Stimulated activated naive CD8-positive, alpha-beta T cell treated with anti-CD3 and anti-CD28 coated beads, Interleukin-15, Interleukin-2, amounts not matched to agents 100 ng/mL and 50 ng/mL, for 24 hours (primary cell): Measurements from ENCODE around the gene CABLES1.

Experiments
- H3K27ac Mint-ChIP-seq: one replicate; pipeline ENCODE4 v1.8.0; 2021; ENCODE audit warnings: mild to moderate bottlenecking, mixed read lengths
- H3K27me3 Mint-ChIP-seq: one replicate; pipeline ENCODE4 v1.8.0; 2021; ENCODE audit warnings: mixed read lengths
- H3K36me3 Mint-ChIP-seq: one replicate; pipeline ENCODE4 v1.8.0; 2021; ENCODE audit warnings: low read depth, mixed read lengths
- H3K4me1 Mint-ChIP-seq: one replicate; pipeline ENCODE4 v1.8.0; 2021; ENCODE audit warnings: low read depth, mixed read lengths
- H3K4me3 Mint-ChIP-seq: one replicate; pipeline ENCODE4 v1.8.0; 2021; ENCODE audit warnings: mild to moderate bottlenecking, mixed read lengths
- H3K9me3 Mint-ChIP-seq: one replicate; pipeline ENCODE4 v1.8.0; 2021; ENCODE audit warnings: mixed read lengths

CABLES1 gene

DNA sequence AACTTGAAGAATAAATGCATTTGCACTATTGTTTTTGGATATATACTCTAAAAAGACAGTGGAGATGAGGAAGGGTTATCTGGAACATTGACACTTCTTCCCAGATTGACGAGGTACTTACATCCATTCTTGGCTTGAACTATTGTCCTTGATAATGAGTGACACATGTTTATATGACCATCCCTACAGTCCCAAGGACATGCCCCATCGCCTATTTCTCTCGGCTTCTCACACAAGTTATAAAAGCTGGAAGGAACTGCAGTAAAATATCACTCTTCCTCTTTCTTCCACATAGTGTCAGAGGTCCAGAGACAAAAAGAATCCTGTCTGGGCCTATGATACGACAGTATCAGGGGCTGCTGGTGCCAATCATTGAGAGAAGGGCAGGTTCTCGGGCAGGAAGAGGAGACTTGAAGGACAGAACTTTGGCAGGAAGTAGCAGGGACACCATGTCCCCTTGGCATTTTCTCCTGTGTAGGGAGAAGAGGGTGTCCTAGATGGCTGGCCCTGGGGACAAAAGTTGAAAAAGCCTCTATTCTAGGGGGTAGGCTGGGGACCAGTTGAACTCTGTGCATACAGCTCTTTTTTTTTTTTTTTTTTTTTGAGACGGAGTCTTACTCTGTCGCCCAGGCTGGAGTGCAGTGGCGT, 5.8 kb upstream of the CABLES1 start:
- no peak overlapping the region for H3K4me3 Mint-ChIP-seq
- no peaks in the 10 kb centered on the region for H3K36me3 Mint-ChIP-seq
- H3K4me1 Mint-ChIP-seq = peaks cover 11% of the 10 kb centered on the region
- no peaks in the 10 kb centered on the region for H3K9me3 Mint-ChIP-seq
- H3K27ac Mint-ChIP-seq = no peak overlapping the region
- peaks cover 17% of the 10 kb centered on the region for H3K27me3 Mint-ChIP-seq

DNA sequence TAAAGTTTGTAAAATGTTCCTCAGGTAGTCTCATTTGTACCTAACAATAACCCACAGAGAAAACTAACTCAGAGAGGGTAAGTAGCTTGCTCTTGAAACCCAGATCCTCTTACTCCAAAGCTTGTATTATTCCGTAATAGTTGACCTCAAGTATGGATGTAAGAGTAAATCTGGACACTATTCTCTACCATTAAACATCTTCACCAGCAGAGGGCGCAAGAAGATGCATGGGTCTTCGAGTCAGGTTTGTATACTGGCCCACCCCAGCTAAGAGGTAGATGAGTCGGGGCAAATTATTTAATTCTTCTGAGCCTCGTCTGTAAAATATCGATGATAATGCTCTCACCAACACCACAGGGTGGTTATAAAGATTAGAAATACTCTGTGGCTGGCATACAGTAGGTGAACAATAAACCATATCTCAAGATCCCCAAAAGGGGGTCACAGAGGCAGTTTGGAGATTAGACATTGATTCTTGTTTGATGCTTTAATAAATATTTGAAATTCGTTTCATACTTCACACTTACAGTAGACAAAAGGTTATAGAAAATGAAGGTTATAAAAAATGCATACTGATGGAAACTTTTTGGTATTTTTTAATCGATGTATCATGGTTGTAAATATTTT, 3.5 kb upstream of the CABLES1 start:
- Mint-ChIP-seq H3K27me3 (peaks cover 28% of the 10 kb centered on the region), H3K36me3 (no peaks in the 10 kb centered on the region), H3K4me3 (no peak overlapping the region), H3K9me3 (no peaks in the 10 kb centered on the region), H3K27ac (no peak overlapping the region), H3K4me1 (peaks cover 20% of the 10 kb centered on the region)

DNA sequence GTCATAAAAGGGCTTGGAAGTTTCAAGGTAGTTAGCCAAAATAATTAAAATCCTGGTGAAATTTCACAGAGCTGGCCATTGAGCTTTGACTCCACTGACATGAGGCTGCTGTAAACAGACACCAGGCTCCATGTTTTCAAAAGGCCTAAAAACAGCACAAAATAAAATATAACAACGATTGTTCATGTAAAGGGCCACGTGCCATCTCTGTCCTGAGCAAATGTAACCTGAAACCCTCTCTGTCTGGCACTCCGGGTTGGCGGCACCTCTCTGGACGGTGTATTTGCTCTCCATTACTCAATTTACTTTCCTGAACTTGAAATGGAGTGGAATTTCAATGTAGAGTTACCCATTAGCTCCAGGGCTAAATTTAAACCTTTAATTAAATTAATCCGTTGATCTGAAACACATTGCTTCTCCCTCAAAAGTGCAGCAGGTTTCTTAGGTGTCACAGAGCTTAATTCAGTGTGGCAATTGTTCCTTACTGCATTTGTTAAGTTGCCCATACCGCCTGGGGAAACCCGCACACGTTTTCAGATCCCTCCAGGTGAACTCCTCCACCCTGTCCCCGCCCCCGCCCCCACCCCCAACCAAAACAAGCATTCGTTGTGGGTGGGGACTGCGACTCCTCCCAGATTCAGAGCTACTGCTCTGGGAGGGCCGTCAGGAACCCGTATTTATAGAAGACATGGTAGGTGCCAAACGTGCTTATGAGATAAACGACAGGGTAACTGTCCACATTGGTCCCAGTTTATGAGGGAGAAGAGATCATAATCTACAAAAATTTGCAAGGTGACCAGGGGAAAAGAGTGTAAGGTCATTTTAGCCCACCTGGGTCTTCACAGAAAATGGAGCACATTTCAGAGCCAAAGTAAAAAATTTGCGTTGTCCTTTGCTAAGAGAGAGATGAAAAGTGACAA, 1.2 kb upstream of the CABLES1 start:
- Mint-ChIP-seq H3K36me3 (peaks cover 3% of the 10 kb centered on the region), H3K27me3 (peaks cover 48% of the 10 kb centered on the region), H3K4me1 (peaks cover 25% of the 10 kb centered on the region), H3K4me3 (peak overlapping the region; percentile 82), H3K27ac (peak overlapping the region; percentile 83), H3K9me3 (no peaks in the 10 kb centered on the region)

DNA sequence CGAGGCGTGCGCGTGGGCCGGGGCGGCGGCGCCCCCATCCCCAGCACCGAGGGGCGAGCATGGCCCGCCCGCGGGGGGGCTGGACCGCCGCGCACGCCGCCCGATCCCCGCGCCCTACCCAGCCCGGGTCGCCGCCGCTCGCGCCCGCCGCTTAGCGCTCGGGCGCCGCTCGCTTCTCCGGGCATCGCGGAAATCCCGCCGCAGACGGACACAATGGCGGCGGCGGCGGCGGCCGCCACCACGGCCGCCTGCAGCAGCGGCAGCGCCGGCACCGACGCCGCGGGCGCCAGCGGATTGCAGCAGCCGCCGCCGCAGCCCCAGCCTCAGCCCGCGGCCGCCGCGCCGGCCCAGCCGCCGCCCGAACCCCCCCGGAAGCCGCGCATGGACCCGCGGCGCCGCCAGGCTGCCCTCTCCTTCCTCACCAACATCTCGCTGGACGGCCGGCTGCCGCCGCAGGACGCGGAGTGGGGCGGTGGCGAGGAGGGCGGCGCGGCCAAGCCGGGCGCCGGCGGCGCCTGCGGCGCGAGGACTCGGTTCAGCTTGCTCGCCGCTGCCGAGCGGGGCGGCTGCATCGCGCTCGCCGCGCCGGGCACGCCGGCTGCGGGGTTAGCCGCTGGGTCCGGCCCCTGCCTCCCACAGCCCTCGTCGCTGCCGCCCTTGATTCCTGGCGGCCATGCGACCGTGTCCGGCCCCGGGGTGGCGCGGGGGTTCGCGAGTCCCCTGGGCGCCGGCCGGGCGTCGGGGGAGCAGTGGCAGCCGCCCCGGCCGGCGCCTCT, 453 bp downstream of the CABLES1 start:
- Mint-ChIP-seq H3K4me1 (peaks cover 25% of the 10 kb centered on the region), H3K36me3 (peaks cover 6% of the 10 kb centered on the region), H3K27ac (no peak overlapping the region), H3K4me3 (no peak overlapping the region), H3K9me3 (no peaks in the 10 kb centered on the region), H3K27me3 (peaks cover 51% of the 10 kb centered on the region)

DNA sequence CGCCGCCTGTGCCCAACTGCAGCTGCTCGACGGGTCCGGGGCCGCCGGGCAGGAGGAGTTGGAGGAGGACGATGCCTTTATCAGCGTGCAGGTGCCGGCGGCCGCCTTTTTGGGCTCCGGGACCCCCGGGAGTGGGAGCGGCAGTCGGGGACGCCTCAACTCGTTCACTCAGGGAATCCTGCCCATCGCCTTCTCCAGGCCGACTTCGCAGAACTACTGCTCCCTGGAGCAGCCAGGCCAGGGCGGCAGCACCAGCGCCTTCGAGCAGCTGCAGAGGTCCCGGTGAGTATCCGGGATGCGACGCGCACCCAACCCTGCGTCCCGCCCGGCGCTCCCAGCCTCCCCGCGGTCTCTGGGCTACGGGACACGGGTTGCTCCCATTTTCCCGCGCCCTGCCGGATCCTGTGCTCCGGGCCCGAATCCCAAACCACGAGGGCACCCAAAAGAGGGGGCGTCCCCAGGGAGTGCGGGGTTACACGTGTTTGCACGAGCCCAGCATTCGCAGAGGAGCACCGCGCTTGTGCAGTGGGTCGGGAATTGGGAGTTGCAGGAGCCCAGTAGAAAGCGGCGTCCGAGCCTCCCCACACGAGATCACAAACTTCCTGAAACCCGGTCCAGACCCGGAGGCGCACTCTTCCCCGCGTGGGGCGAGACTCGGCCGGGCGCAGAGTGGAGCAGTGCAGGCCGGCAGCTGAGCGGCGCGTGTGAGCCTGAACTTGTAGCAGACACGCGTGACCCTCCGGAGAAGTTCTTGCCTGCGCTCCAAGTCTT, 1.2 kb downstream of the CABLES1 start:
- Mint-ChIP-seq H3K9me3 (no peaks in the 10 kb centered on the region), H3K36me3 (peaks cover 6% of the 10 kb centered on the region), H3K27ac (peak overlapping the region; percentile 63), H3K4me3 (peak overlapping the region; percentile 77), H3K4me1 (peaks cover 25% of the 10 kb centered on the region), H3K27me3 (peaks cover 51% of the 10 kb centered on the region)

DNA sequence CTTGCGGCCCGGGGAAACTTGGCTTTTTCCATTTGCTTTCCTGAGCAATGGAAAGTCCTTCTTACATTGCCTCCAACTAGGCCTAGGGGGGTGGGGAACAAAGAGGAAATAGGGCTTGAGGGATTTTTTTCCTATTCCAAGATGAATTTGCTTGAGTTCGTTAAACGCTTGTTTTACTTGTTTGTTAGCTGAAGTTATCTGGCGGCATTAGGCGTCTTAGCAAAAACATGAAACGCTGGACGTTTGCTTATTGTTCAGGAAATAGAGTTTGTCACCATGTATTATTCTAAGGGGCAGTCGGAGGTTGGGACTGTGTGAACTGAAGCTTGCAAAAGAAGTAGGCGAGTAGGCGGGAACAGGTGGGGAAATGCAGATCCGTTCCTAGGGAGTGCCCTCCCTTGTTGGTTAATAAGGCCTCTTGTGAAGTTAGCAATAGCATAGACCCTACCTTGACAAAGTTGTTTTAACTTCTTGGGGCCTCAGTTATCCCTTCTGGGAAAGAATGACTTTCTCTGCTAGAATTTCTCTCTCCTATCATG, 1.9 kb downstream of the CABLES1 start:
- H3K4me1 Mint-ChIP-seq = peaks cover 21% of the 10 kb centered on the region
- H3K27me3 Mint-ChIP-seq = peaks cover 46% of the 10 kb centered on the region

DNA sequence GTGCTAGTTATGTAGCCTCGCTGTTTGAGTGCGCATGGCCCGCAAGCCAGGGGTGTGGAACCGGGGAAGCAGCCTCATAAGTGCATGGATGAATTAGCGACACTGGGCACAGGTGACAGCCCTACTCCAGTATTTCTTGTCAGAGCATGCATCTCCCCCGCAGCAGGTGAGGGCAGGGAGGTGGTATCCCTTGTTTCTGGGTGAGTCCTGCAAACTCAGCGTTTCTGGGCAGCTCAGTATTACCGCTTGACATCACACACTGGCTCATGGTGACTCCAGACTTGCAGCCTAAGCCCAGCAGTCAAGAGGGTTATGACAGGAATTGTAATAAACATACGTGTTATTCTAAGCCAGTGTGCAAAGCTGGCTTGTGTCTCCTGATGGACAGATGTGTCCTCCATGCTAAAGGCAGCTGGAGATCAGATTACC, 2.5 kb downstream of the CABLES1 start:
- H3K4me1 Mint-ChIP-seq = peaks cover 26% of the 10 kb centered on the region
- peaks cover 42% of the 10 kb centered on the region for H3K27me3 Mint-ChIP-seq
- H3K36me3 Mint-ChIP-seq = peaks cover 6% of the 10 kb centered on the region
- no peaks in the 10 kb centered on the region for H3K9me3 Mint-ChIP-seq
- no peak overlapping the region for H3K27ac Mint-ChIP-seq
- H3K4me3 Mint-ChIP-seq = peak overlapping the region; percentile 77

More for the DNA sequence above, 1.9 kb downstream of the CABLES1 start:
- Mint-ChIP-seq H3K36me3 (peaks cover 6% of the 10 kb centered on the region), H3K4me3 (peak overlapping the region; percentile 77), H3K9me3 (no peaks in the 10 kb centered on the region), H3K27ac (peak overlapping the region; percentile 63)

DNA sequence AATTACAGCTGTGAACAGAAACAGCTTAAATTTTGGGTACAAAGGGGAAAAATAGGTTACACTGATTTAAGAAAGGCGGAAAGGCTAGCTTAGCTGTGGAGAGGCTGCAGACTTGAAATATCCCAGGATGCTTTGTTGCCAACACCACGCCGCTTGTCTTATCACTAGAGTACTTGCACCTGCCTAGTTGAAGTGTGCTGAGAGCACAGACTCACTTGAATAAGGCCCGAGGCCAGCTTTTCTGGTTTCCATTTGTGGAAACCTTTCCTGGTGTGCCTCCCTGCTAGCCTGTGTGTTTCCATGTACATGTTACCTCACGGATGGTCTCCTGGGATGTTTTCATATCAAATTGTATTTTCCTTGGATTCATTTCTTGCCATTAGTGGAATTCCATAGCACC, 3.2 kb downstream of the CABLES1 start:
- H3K36me3 Mint-ChIP-seq = peaks cover 6% of the 10 kb centered on the region
- H3K4me3 Mint-ChIP-seq = no peak overlapping the region
- H3K4me1 Mint-ChIP-seq = peaks cover 32% of the 10 kb centered on the region
- H3K27ac Mint-ChIP-seq = no peak overlapping the region
- H3K9me3 Mint-ChIP-seq = no peaks in the 10 kb centered on the region
- peaks cover 42% of the 10 kb centered on the region for H3K27me3 Mint-ChIP-seq

DNA sequence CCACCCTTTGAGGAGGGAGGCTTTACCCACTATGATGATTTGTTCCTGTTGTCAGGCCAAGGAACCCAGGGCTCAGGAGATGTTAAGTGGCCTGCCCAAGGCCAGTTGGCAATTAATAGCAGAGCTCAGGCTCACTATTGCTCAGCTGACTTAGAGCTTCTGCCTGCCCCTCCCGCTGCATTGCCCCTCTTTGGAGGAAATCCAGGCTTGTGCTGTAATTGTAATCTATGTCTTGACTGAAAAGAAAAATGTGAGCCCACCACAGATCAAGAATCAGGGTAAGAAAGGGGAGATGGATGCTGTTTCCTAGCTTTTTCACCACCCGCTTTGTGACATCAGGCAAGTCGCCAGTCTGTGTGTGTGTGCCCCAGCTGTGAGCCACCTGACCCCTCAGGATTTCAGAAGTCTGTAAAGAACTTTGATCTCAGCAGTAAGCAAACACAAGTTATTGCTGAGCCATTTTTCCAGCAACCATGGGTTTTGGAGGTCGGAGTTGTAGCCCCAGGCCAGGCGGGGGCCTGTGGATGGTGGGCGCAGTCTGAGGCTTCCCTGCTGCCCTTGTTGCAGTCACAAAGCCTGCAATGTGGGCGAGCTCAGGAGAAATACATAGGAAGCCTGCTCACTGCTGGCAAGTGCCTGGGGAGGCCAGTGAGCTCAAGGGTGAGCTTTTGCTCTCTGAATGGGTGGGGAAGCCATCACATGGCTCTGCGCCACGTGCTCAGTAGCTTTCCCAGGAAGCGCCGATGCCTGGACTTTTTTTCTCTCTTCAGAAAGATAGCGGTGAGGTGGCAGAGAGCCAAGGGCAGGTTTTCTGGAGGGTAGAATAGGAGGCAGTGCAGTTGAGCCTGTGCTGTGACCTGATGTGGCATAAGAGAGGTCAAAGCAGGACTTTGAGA, 6.1 kb downstream of the CABLES1 start:
- no peaks in the 10 kb centered on the region for H3K9me3 Mint-ChIP-seq
- peaks cover 6% of the 10 kb centered on the region for H3K36me3 Mint-ChIP-seq
- peaks cover 25% of the 10 kb centered on the region for H3K27me3 Mint-ChIP-seq

DNA sequence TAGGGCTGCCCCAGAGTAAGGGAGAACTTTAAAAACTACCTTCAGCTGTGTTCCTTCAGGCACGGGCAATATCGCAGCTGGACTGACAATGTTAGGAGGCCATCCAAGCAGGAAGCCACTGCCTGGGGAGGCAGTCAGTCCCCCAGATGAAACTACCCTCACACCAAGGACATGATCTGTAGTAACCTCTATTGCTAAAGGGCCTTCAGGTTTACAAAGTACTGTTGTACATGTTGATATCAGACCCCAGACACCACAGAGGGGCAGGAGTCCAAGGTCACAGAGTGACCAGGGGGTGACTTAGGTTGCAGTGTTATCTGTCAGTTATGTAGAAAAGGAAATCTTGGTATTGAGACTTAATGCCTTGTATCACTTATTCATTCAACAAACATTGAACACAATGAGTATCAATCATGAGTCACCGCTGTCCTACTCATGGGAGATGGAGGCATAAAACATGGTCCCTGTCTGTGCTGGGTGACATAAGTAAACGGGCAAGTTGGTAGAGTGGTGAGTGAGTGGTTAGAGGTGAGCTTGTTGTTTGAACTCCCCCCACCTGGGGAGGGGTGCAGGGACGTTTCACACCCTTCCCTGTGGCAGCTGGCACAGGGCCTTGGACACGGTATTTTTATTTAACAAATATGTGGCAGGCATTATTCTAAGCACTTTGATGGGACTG, 7.1 kb downstream of the CABLES1 start:
- peaks cover 24% of the 10 kb centered on the region for H3K4me1 Mint-ChIP-seq
- H3K27ac Mint-ChIP-seq = no peak overlapping the region
- H3K4me3 Mint-ChIP-seq = no peak overlapping the region
- H3K27me3 Mint-ChIP-seq = peaks cover 17% of the 10 kb centered on the region
- H3K9me3 Mint-ChIP-seq = no peaks in the 10 kb centered on the region
- peaks cover 3% of the 10 kb centered on the region for H3K36me3 Mint-ChIP-seq

More for the DNA sequence above, 6.1 kb downstream of the CABLES1 start:
- Mint-ChIP-seq H3K27ac (no peak overlapping the region), H3K4me1 (peaks cover 32% of the 10 kb centered on the region), H3K4me3 (no peak overlapping the region)

DNA sequence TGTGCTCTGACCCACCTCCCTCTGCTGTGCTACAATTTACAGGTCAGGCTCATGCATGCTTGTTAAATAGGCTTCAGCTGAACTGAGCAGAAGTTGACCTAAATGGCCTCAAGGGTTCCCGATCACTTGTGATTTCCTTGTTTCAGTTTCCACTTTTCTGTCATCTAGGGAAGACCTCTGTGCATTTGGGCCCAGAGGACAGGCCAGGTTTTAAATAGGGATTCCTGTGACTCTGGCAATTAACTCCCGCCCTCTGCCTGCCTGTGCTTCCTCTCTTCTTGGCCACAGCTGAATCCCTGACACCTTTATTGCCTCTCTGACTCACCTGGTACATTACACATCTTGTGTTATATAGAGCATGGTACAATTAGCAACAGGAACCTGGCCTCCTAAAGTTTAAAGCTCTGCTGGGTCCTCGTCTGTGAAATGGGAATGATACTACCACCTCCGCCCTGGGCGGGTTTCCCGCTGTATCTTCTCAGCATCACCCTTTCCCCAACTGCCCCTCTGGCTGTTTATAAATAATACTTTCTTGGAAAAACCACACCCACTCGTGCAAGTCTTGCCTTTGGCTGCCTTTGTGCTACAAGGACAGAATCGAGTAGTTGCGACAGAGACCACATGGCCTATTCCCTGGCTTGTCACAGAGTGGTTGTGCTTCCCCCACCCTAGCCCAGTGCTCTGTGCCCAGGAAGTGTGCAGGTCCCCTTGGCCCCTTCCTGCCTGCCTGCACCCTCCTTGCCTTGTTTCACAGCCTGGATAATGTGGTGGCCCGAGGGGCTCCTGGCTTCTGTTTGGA, 7.9 kb downstream of the CABLES1 start:
- Mint-ChIP-seq H3K27ac (no peak overlapping the region), H3K27me3 (peaks cover 8% of the 10 kb centered on the region), H3K9me3 (no peaks in the 10 kb centered on the region), H3K4me1 (peaks cover 24% of the 10 kb centered on the region), H3K4me3 (no peak overlapping the region), H3K36me3 (peaks cover 3% of the 10 kb centered on the region)

DNA sequence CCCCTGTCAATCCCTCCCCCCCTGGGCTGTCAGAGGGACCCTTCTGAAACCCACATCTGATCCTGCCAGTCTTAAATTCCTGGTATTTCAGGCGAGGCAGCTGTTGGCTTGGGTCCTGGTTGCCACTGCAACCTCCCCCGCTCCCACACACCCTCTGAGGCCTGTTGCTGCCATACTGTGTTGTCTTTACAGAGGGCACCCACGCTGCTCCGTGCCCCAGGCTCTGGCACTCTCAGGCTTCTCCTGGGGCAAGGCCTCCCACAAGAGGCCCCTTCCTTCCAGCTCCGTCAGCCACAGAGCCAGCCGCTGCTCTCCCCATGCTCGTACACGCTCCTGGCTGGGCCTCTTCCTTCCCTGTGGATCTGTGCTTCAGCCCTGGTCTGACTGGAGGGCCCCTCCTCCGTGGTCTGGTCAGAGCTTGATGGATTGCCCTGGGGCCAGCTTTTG, 8.6 kb downstream of the CABLES1 start:
- Mint-ChIP-seq H3K4me1 (peaks cover 24% of the 10 kb centered on the region), H3K27ac (peak overlapping the region; percentile 14), H3K36me3 (peaks cover 3% of the 10 kb centered on the region), H3K4me3 (no peak overlapping the region), H3K9me3 (no peaks in the 10 kb centered on the region), H3K27me3 (peaks cover 3% of the 10 kb centered on the region)
